K562 (cell line): ENCODE data around the gene ZNF565. TPM values are rescaled to one million over a fixed set of nuclear protein-coding genes. Genes with fewer than 3 reads are reported as not detected.

Experiments used
- CREBBP ChIP-seq: IDR thresholded peaks from one replicate; pipeline ENCODE4 v1.6.1; 2012; ENCODE audit warnings: low read depth, mild to moderate bottlenecking, control low read depth, inconsistent platforms, low read length
- OTX1 ChIP-seq: fragments of 450-650 bp; formaldehyde crosslinking; IDR thresholded peaks from 2 replicates; pipeline ENCODE4 v1.4.0; 2022; ENCODE audit warnings: mild to moderate bottlenecking
- REST ChIP-seq, 2 experiments: fragments of 450-650 bp; formaldehyde crosslinking in 1 of 2; IDR thresholded peaks; 2 replicates each; pipeline versions ENCODE4 v1.4.0 to v1.6.1; 2014 to 2020; ENCODE audit warnings: mild to moderate bottlenecking in 2 of 2, borderline replicate concordance in 1 of 2, low read depth in 1 of 2
- TCFL5 ChIP-seq: fragments of 250-450 bp; sonication (Bioruptor Pico); conservative IDR thresholded peaks from 2 replicates; pipeline ENCODE4 v1.6.1; 2021; ENCODE audit warnings: mild to moderate bottlenecking, moderate library complexity, matching md5 sums
- ZNF12 ChIP-seq: sonication (generic); formaldehyde crosslinking; IDR thresholded peaks from 2 replicates; pipeline ENCODE4 v1.4.0; 2020; ENCODE audit warnings: mild to moderate bottlenecking, missing genetic modification reagents
- ZNF121 ChIP-seq: sonication (generic); formaldehyde crosslinking; conservative IDR thresholded peaks from 2 replicates; pipeline ENCODE4 v1.8.0; 2022; ENCODE audit warnings: missing genetic modification reagents
- ZNF785 ChIP-seq: fragments of 250-450 bp; sonication (Bioruptor Pico); IDR thresholded peaks from 2 replicates; pipeline ENCODE4 v1.4.0; 2020; ENCODE audit warnings: mild to moderate bottlenecking
- polyA plus RNA-seq, 8 experiments: library from polyadenylated mRNA; depleted of rRNA in 4 of 8; stranded (reverse) in 5 of 8; unstranded in 3 of 8; fragments of >200 nt; fragmentation: Nextera tagmentation in 2 of 8; fragmentation: Illumina TruSeq in 1 of 8; extraction: Ambion mirVana in 2 of 8; extraction: Trizol in 1 of 8; gene quantifications; 2 replicates each; pipeline versions ENCODE4 v1.2.1 to v1.2.3, GENCODE V29; 2011 to 2014; ENCODE audit warnings: inconsistent platforms in 1 of 8, missing spikeins in 1 of 8
- total RNA-seq, 7 experiments: library from RNA; depleted of rRNA in 6 of 7; stranded (reverse); fragments of >200 nt in 6 of 7; fragmentation: Illumina TruSeq in 2 of 7; extraction: Trizol in 2 of 7; gene quantifications; 2 replicates each; pipeline versions ENCODE4 v1.2.1 to v1.2.3, GENCODE V29; 2011 to 2021; ENCODE audit warnings: low replicate concordance in 1 of 7
- TF ChIP-seq, protein P1 (sequence below), 2 experiments: fragments of 450-650 bp; IDR thresholded peaks; 2 replicates each; pipeline ENCODE4 v1.6.1; 2016; ENCODE audit warnings: mild to moderate bottlenecking in 2 of 2, borderline replicate concordance in 1 of 2, low read depth in 1 of 2, moderate library complexity in 1 of 2

ZNF565 gene
- total and polyA plus RNA-seq, 9 of the 15 experiments (the other 6 are each of a cell fraction or from before 2014, with no cell fraction given) = 1.3 to 3.2 (median 2.6) TPM

- no peak for TF ChIP-seq REST (IDR thresholded peaks at IDR 0.05; ENCODE audit: borderline replicate concordance)
- TF ChIP-seq REST (CRISPR knock-in tag; IDR thresholded peaks at IDR 0.05; ENCODE audit: low read depth) = no peak
- no peak for TF ChIP-seq CREBBP
- no peak for TF ChIP-seq OTX1 (CRISPR knock-in tag)
- TF ChIP-seq, protein P1, sequence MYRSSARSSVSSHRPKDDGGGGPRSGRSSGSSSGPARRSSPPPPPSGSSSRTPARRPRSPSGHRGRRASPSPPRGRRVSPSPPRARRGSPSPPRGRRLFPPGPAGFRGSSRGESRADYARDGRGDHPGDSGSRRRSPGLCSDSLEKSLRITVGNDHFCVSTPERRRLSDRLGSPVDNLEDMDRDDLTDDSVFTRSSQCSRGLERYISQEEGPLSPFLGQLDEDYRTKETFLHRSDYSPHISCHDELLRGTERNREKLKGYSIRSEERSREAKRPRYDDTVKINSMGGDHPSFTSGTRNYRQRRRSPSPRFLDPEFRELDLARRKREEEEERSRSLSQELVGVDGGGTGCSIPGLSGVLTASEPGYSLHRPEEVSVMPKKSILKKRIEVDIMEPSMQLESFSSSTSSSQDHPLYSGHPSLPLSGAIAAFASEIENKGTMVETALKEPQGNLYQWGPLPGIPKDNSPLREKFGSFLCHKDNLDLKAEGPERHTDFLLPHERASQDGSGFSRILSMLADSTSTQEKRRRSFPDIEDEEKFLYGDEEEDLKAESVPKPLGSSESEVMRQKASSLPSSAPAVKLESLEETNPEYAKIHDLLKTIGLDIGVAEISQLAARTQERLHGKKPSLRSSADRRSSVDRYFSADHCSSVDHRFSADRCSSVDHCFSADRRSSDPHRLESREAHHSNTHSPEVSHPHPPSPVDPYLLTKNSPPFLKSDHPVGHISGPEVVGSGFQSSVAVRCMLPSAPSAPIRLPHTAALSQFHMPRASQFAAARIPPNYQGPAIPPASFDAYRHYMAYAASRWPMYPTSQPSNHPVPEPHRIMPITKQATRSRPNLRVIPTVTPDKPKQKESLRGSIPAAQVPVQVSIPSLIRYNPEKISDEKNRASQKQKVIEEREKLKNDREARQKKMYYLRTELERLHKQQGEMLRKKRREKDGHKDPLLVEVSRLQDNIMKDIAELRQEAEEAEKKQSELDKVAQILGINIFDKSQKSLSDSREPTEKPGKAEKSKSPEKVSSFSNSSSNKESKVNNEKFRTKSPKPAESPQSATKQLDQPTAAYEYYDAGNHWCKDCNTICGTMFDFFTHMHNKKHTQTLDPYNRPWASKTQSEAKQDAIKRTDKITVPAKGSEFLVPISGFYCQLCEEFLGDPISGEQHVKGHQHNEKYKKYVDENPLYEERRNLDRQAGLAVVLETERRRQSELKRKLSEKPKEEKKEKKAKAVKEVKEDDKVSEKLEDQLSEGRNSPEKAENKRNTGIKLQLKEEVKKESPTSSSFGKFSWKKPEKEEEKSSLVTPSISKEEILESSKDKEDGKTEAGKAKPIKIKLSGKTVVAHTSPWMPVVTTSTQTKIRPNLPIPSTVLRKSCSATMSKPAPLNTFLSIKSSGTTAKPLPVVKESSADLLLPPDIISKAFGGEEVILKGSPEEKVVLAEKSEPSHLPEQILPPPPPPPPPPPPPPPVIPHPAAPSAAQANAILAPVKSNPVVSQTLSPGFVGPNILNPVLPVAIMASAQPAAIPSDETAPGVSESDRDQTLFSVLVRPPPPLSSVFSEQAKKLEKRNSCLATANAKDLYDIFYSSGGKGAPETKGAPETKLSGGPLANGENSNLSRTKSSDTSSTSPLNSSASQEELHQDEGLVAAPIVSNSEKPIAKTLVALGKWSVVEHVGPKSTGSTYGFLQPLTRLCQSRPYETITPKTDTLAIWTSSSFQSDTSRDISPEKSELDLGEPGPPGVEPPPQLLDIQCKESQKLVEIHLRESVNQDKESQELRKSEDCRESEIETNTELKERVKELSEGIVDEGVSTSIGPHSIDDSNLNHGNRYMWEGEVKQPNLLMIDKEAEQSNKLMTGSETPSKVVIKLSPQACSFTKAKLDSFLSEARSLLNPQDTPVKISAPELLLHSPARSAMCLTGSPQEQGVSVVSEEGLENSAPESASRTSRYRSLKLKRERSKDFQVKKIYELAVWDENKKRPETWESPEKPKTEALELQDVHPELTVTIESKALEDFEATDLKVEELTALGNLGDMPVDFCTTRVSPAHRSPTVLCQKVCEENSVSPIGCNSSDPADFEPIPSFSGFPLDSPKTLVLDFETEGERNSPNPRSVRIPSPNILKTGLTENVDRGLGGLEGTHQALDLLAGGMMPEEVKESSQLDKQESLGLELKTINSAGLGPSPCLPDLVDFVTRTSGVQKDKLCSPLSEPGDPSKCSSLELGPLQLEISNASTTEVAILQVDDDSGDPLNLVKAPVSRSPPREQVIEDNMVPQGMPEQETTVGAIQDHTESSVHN (IDR thresholded peaks at IDR 0.05; ENCODE audit: borderline replicate concordance in 1 of 2, low read depth in 1 of 2) = no peak
- TF ChIP-seq TCFL5 = no peak
- no peak for TF ChIP-seq ZNF12 (CRISPR knock-in tag)
- no peak for TF ChIP-seq ZNF785 (CRISPR knock-in tag)
- no peak for TF ChIP-seq ZNF121 (CRISPR knock-in tag)
These were observed 4.0 kb downstream of the ZNF565 start (continued) for GRCh38 chr19:36210497-36210896.
